ENCODE measurements around the gene RBM24.
"Not testable (repeated sequence)": the region's sequence is repeated elsewhere in the genome, so short reads cannot be mapped to it uniquely, and the experiment has no call there.

RBM24 gene

DNA sequence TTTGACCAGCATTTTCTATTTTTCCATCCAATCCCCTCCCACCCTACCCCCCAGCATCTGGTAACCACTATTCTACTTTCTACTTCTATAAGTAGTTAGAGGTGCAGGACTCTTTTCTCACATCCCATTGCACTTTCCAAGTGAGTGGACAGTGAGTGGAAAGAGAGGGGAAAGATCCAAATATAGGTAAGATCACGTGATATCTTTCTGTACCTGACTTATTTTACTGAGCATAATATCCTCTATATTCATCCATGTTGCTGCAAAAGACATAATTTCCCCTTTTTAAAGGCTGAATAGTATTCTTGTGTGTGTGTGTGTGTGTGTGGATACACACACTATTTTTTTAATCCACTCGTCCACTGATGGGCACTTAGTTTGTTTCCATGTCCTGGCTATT, 18.1 kb downstream of the RBM24 start:
- TF ChIP-seq, protein P1, sequence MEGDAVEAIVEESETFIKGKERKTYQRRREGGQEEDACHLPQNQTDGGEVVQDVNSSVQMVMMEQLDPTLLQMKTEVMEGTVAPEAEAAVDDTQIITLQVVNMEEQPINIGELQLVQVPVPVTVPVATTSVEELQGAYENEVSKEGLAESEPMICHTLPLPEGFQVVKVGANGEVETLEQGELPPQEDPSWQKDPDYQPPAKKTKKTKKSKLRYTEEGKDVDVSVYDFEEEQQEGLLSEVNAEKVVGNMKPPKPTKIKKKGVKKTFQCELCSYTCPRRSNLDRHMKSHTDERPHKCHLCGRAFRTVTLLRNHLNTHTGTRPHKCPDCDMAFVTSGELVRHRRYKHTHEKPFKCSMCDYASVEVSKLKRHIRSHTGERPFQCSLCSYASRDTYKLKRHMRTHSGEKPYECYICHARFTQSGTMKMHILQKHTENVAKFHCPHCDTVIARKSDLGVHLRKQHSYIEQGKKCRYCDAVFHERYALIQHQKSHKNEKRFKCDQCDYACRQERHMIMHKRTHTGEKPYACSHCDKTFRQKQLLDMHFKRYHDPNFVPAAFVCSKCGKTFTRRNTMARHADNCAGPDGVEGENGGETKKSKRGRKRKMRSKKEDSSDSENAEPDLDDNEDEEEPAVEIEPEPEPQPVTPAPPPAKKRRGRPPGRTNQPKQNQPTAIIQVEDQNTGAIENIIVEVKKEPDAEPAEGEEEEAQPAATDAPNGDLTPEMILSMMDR (IDR thresholded peaks at IDR 0.05; ENCODE audit: low read depth, low read length) = no peak
- DNase-seq (ENCODE audit: extremely low read depth, low read depth) = no peak

DNA sequence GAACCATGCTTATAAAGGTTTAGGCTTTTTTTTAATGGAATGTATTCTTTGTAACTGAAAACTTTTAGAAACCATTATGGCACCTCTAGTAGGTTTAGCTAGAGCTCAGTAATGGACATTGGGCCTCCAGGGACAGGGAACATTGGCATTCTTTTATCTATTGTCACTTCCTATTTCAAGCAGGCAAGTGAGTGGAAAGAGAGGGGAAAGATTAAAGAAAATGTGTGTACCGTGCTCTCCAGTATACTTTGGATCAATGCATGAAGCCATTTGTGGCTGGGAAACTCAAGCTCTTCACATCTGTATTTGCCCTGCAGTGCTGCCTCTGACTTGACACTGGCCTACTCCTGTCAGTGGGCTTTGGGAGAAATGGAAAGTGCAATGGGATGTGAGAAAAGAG, 18.6 kb downstream of the RBM24 start:
- TF ChIP-seq, protein P1 (IDR thresholded peaks at IDR 0.05; ENCODE audit: low read depth, low read length) = no peak

DNA sequence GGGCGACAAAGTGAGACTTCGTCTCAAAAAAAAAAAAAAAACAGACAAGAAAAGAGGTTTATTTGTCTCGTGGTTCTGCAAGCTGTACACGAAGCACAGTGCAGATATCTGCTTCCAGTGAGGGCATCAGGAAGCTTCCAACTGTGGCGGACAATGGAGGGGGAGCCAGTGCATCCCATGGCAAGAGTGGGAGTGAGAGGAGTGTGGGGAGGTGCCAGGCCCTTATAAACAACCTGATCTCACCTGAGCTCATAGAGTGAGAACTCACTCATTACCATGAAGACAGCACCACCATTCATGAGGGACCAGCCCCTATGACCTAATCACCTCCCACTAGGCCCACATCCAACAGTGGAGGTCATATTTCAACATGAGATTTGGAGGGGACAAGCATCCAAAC, 19.5 kb downstream of the RBM24 start:
- TF ChIP-seq, protein P1 (IDR thresholded peaks at IDR 0.05; ENCODE audit: low read depth, low read length) = no peak
- DNase-seq (ENCODE audit: extremely low read depth, low read depth) = no peak

More for the DNA sequence above, 18.6 kb downstream of the RBM24 start:
- DNase-seq (ENCODE audit: extremely low read depth, low read depth) = no peak

DNA sequence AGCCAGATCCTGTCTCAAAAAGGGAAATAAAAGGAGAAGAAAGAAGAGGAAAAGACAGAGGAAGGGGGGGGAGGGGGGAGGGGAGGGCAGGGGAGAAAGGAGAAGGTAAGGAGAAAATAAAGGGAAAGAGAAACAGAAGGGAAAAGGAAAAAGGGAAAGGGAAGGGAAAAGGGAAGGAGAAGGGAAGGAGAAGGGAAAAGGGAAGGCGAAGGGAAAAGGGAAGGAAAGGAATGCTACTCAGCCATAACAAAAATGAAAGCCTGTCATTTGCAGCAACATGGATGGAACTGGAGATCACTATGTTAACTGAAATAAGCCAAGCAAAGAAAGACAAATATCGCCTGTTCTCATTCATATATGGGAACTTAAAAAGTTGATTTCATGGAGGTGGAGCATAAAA, 22.3 kb downstream of the RBM24 start:
- TF ChIP-seq, protein P1 (IDR thresholded peaks at IDR 0.05; ENCODE audit: low read depth, low read length) = no peak
- no peak for DNase-seq (ENCODE audit: extremely low read depth, low read depth)

DNA sequence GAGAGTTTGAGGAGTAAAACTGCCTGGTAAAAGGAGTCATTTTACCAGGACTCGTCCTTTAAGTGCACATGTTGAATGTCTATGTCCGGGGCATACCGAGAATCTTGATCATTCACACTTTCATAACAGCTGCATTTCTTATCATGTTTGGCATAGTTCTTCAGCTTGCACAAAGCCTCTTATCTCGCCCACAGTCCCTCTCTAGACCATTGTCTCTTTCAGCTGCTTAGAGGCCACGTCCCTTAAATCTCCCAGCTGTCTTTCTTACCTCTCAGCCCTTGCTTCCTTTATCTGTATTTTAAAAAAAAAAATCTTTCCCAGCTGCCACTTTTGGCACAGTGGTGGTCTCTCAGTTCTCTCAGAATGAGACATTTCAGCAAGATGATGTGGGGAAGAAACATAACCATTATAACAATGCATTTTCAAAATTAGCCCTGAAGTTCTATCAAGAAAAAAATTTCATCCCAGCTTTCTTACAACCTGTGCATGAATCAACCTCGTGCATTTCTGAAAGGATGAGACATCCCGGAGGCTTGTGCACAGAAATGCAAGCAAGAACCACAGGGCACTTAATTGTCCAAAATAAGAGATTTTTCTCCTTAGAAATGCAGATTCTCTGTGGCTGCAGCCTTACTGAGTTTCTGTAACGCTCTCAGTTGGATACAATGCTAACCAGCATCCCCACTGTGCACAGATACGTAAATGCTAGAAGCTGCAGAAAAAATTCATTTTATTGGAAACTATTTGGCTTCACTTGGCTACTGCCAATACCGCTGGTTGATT, 24.2 kb downstream of the RBM24 start:
- TF ChIP-seq, protein P1 (IDR thresholded peaks at IDR 0.05; ENCODE audit: low read depth, low read length) = no peak
- no peak for DNase-seq (ENCODE audit: extremely low read depth, low read depth)

DNA sequence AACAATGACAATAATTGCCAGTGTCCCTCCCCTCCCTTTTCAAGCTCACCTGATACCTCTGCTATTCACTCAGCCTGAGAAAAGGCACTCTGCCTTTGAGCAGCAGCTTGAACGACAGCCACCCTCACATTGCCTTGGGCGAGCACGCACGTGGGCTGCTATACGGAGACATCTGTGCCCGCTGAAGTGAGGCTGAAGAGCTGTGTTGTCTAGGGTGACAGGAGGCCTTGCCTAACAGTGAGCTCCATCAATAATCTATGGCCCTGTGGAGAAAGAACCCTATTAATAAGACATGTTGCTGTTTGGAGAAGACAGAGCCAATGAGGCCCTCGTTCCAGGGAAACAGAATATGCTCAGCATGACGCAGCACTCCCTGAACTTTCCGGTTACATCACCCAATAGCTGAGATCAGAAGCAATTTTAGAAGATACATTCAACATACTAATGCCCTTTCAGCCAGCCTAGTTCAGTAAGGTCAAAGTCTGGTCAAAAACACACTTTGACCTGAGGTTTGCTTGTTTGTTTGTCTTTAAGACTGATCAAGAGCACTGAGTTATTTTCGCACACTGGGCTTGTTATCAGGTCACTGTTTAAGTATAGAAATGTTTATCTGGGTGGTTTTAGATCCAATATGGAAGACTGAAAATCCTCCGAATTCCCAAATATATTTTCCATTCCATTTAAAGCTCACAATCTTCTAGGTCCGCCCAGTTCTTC, 30.6 kb downstream of the RBM24 start:
- DNase-seq (ENCODE audit: extremely low read depth, low read depth) = no peak
- TF ChIP-seq, protein P1 (IDR thresholded peaks at IDR 0.05; ENCODE audit: low read depth, low read length) = no peak

DNA sequence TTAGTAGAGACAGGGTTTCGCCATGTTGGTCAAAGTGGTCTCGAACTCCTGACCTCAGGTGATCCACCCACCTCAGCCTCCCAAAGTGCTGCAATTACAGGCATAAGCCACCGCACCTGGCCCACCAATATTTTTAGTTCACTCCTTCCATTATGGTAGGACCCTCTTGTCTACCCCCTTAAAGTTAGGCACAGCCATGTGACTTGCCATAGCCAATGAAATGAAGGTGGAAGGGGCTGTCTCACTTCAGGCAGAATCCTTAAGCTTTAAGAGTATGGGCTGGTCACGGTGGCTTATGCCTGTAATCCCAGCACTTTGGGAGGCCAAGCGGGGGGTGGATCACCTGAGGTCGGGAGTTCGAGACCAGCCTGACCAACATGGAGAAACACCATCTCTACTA, 32.1 kb downstream of the RBM24 start:
- DNase-seq (ENCODE audit: extremely low read depth, low read depth) = not testable (repeated sequence)

Data from AG09319 (cell line).